Mucosa of descending colon (tissue), 3 donors: ENCODE data around the gene ULK1. TPM values are rescaled to one million over a fixed set of nuclear protein-coding genes. Genes with fewer than 3 reads are reported as not detected.

ENCODE experiments used
- ATAC-seq: fragments of 200-7000 bp; cut with Tn5 transposase; one replicate; pipeline ENCODE4 v1.9.1; 2020; ENCODE audit warnings: mild to moderate bottlenecking, moderate library complexity
- DNase-seq, 3 donors: peaks; one replicate each; pipeline ENCODE4 v3.0.0-alpha.2; 2020
- H3K36me3 ChIP-seq: fragments of 200-600 bp; one replicate; pipeline ENCODE4 v1.8.0; 2021; ENCODE audit warnings: low read depth, mild to moderate bottlenecking
- H3K4me1 ChIP-seq: fragments of 200-600 bp; one replicate; pipeline ENCODE4 v1.8.0; 2021; ENCODE audit warnings: low read depth, mild to moderate bottlenecking
- H3K4me3 ChIP-seq: fragments of 200-600 bp; one replicate; pipeline ENCODE4 v1.8.0; 2021; ENCODE audit warnings: mild to moderate bottlenecking
- H3K9me3 ChIP-seq: fragments of 200-600 bp; one replicate; pipeline ENCODE4 v1.8.0; 2021; ENCODE audit warnings: mild to moderate bottlenecking
- CTCF ChIP-seq: fragments of 200-600 bp; IDR thresholded peaks from one replicate; pipeline ENCODE4 v1.8.0; 2022; ENCODE audit warnings: antibody characterized with exemption, mild to moderate bottlenecking
- intact Hi-C, 2 donors: fragments of 100-400 bp; cut with DNase I in 1 of 2; cut with micrococcal nuclease in 1 of 2; formaldehyde crosslinking; loops; one replicate each; pipeline versions ENCODE4 v1.11.0 to v1.11.1; 2022; cut with DNase I, micrococcal nuclease
- total RNA-seq, 3 donors: library from RNA; stranded (reverse); fragmentation: NEBNext Ultra II Directional in 2 of 3; extraction: Animal tissue kit (Norgen Biotek cat#: 25700) in 2 of 3; gene quantifications; one replicate each; pipeline versions ENCODE4 v1.2.1 to v1.2.4, GENCODE V29; 2021 to 2023
- donor health status: DM: no; HTN: no; CAD: no; lungs with moderate emphysema.
- donor health status: DM: no; HTN: no; CAD: no.
- donor health status: DM: no; HTN: yes; CAD: no.

Gene ULK1
- total RNA-seq, 3 donors from 2014 or later, result 20.0 to 60.4 (median 28.3) TPM

- intact Hi-C loops, result no loop called here
- no peak for TF ChIP-seq CTCF
- peaks cover 18% of the 10 kb centered on the region for H3K4me1 ChIP-seq
- H3K4me3 ChIP-seq, result no peak overlapping the region
- peak in 2 of 3 donors; percentile 39 to 48 for DNase-seq
- no peak for ATAC-seq
- H3K9me3 ChIP-seq, result no peaks in the 10 kb centered on the region
- no peaks in the 10 kb centered on the region for H3K36me3 ChIP-seq
Measured at GRCh38 chr12:131897276-131897675, 2.9 kb downstream of the ULK1 start.

- DNase-seq (peak in 1 of 3 donors; percentile 23), ATAC-seq (no peak)
- intact Hi-C loops, result no loop called here
- Histone ChIP-seq H3K4me1 (peaks cover 18% of the 10 kb centered on the region), H3K36me3 (no peaks in the 10 kb centered on the region), H3K4me3 (no peak overlapping the region), H3K9me3 (no peaks in the 10 kb centered on the region)
- TF ChIP-seq CTCF, result no peak
Measured at GRCh38 chr12:131897875-131898274, 3.5 kb downstream of the ULK1 start.

- Histone ChIP-seq H3K4me3 (no peak overlapping the region), H3K4me1 (peaks cover 16% of the 10 kb centered on the region), H3K36me3 (no peaks in the 10 kb centered on the region), H3K9me3 (no peaks in the 10 kb centered on the region)
- no peak for TF ChIP-seq CTCF
- DNase-seq (peak in 1 of 3 donors; percentile 17), ATAC-seq (no peak)
- intact Hi-C loops, result no loop called here
Measured at GRCh38 chr12:131900397-131900796, 6.0 kb downstream of the ULK1 start.

GRCh38 chr12:131901431-131902331, 7.3 kb downstream of the ULK1 start:
- H3K4me3 ChIP-seq, result no peak overlapping the region
- H3K4me1 ChIP-seq, result peaks cover 10% of the 10 kb centered on the region
- no peak for TF ChIP-seq CTCF
- peak; percentile 63 for ATAC-seq
- no peaks in the 10 kb centered on the region for H3K9me3 ChIP-seq
- no peaks in the 10 kb centered on the region for H3K36me3 ChIP-seq
- DNase-seq, result peak in 2 of 3 donors; percentile 26 to 50
- intact Hi-C loops, result no loop called here

GRCh38 chr12:131902332-131903241, 8.2 kb downstream of the ULK1 start:
- H3K36me3 ChIP-seq, result no peaks in the 10 kb centered on the region
- intact Hi-C loops, result no loop called here

More at GRCh38 chr12:131902332-131903241, 8.2 kb downstream of the ULK1 start:
- DNase-seq (peak in 1 of 3 donors; percentile 23), ATAC-seq (no peak)
- Histone ChIP-seq H3K4me3 (no peak overlapping the region), H3K4me1 (peaks cover 5% of the 10 kb centered on the region), H3K9me3 (no peaks in the 10 kb centered on the region)
- no peak for TF ChIP-seq CTCF
